Neural cell (in vitro differentiated cells): ENCODE results near the gene TMEM175.

ENCODE experiments used
- EP300 ChIP-seq: fragments of 450-650 bp; conservative IDR thresholded peaks from 2 replicates; pipeline ENCODE4 v1.6.1; 2014; ENCODE audit warnings: antibody characterized with exemption, mild to moderate bottlenecking, moderate library complexity; ENCODE audit not compliant: poor library complexity, severe bottlenecking
- EZH2 ChIP-seq: fragments of 200-600, 300-800 bp; shearing (Covaris generic), sonication (generic); IDR thresholded peaks from 2 replicates; pipeline ENCODE4 v1.6.1; 2014; ENCODE audit warnings: antibody characterized with exemption, low read length, borderline replicate concordance, mild to moderate bottlenecking; ENCODE audit not compliant: insufficient read depth, poor library complexity, severe bottlenecking
- MXI1 ChIP-seq: fragments of 450-650 bp; conservative IDR thresholded peaks from 2 replicates; pipeline ENCODE4 v1.6.1; 2014; ENCODE audit warnings: antibody characterized with exemption, mild to moderate bottlenecking; ENCODE audit not compliant: poor library complexity, severe bottlenecking
- POLR2AphosphoS5 ChIP-seq: IDR thresholded peaks from 2 replicates; pipeline ENCODE4 v1.6.1; 2012
- RAD21 ChIP-seq: fragments of 450-650 bp; conservative IDR thresholded peaks from 2 replicates; pipeline ENCODE4 v1.6.1; 2014; ENCODE audit warnings: antibody characterized with exemption, mild to moderate bottlenecking, moderate library complexity
- TAF1 ChIP-seq: IDR thresholded peaks from 2 replicates; pipeline ENCODE4 v1.6.1; 2012; ENCODE audit warnings: low read depth
- TF ChIP-seq, protein P1 (sequence below): fragments of 450-650 bp; IDR thresholded peaks from 2 replicates; pipeline ENCODE4 v1.5.1; 2014; ENCODE audit warnings: antibody characterized with exemption, mild to moderate bottlenecking, moderate library complexity; ENCODE audit not compliant: poor library complexity, severe bottlenecking
- TF ChIP-seq, protein P2 (sequence below): IDR thresholded peaks from 2 replicates; pipeline ENCODE4 v1.6.1; 2012; ENCODE audit warnings: borderline replicate concordance

DNA sequence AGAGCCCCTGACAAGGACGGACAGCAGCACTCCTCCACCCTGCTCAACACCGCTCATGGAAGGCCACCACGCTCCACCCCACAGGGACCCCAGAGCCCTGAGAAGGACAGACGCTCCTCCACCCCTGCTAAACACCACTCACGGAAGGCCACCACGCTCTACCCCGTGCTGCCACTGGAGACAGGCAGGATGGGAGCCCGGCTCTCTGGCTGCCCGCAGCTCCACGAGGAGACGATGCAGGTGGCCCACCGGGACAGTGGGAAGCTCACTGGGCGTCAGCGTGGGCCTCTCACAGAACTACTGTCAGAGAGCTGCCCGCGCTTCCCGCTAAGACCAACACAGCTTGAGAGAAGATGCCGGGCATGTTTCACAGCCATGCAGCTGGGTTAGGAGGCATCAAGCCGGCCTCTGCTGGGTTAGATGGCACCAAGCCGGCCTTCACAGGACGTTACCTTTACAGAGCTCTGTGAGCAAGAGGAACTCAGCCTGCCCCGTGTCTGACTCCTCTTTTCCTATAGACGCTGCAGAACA lies 21.0 kb upstream of the TMEM175 start:
- TF ChIP-seq, protein P1, sequence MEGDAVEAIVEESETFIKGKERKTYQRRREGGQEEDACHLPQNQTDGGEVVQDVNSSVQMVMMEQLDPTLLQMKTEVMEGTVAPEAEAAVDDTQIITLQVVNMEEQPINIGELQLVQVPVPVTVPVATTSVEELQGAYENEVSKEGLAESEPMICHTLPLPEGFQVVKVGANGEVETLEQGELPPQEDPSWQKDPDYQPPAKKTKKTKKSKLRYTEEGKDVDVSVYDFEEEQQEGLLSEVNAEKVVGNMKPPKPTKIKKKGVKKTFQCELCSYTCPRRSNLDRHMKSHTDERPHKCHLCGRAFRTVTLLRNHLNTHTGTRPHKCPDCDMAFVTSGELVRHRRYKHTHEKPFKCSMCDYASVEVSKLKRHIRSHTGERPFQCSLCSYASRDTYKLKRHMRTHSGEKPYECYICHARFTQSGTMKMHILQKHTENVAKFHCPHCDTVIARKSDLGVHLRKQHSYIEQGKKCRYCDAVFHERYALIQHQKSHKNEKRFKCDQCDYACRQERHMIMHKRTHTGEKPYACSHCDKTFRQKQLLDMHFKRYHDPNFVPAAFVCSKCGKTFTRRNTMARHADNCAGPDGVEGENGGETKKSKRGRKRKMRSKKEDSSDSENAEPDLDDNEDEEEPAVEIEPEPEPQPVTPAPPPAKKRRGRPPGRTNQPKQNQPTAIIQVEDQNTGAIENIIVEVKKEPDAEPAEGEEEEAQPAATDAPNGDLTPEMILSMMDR = no peak
- TF ChIP-seq, protein P2, sequence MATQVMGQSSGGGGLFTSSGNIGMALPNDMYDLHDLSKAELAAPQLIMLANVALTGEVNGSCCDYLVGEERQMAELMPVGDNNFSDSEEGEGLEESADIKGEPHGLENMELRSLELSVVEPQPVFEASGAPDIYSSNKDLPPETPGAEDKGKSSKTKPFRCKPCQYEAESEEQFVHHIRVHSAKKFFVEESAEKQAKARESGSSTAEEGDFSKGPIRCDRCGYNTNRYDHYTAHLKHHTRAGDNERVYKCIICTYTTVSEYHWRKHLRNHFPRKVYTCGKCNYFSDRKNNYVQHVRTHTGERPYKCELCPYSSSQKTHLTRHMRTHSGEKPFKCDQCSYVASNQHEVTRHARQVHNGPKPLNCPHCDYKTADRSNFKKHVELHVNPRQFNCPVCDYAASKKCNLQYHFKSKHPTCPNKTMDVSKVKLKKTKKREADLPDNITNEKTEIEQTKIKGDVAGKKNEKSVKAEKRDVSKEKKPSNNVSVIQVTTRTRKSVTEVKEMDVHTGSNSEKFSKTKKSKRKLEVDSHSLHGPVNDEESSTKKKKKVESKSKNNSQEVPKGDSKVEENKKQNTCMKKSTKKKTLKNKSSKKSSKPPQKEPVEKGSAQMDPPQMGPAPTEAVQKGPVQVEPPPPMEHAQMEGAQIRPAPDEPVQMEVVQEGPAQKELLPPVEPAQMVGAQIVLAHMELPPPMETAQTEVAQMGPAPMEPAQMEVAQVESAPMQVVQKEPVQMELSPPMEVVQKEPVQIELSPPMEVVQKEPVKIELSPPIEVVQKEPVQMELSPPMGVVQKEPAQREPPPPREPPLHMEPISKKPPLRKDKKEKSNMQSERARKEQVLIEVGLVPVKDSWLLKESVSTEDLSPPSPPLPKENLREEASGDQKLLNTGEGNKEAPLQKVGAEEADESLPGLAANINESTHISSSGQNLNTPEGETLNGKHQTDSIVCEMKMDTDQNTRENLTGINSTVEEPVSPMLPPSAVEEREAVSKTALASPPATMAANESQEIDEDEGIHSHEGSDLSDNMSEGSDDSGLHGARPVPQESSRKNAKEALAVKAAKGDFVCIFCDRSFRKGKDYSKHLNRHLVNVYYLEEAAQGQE = no peak
- TF ChIP-seq POLR2AphosphoS5 (no peak), MXI1 (no peak), EZH2 (no peak), TAF1 (no peak), EP300 (no peak), RAD21 (no peak)
